ENCODE measurements around the gene AGMO. TPM values are rescaled to one million over a fixed set of nuclear protein-coding genes. Genes with fewer than 3 reads are reported as not detected.

Gene AGMO
- total RNA-seq, 1 donor from 2014 or later: 0.60 TPM

DNA sequence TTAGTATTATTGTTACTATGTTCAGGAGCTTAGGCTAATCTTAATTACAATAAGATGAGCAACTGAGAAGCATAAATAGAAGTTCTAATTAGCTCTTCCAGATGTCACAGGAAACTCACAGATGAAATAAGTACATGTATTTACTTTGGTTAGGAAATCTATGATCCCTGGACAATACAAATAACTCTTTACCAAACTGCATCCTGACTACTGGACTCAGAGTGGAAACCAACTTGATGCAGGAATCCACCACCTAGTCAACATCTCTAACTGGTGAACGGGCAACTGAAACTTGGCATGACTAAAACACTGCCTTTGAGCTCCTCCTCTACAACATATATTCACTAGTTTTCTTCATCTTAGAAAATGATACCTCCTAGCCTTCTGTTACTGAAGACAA is 193.2 kb downstream of the AGMO start:
- Mint-ChIP-seq H3K9me3 (ENCODE audit: low read depth) (no peaks in the 10 kb centered on the region), H3K4me3 (ENCODE audit: unreplicated experiment) (no peak overlapping the region), H3K4me1 (ENCODE audit: low read depth) (no peaks in the 10 kb centered on the region), H3K36me3 (ENCODE audit: low read depth) (no peaks in the 10 kb centered on the region), H3K27me3 (ENCODE audit: low read depth) (no peaks in the 10 kb centered on the region), H3K27ac (ENCODE audit: unreplicated experiment) (no peak overlapping the region)
- no peak for DNase-seq (ENCODE audit: low spot score)
- TF ChIP-seq, protein P1, sequence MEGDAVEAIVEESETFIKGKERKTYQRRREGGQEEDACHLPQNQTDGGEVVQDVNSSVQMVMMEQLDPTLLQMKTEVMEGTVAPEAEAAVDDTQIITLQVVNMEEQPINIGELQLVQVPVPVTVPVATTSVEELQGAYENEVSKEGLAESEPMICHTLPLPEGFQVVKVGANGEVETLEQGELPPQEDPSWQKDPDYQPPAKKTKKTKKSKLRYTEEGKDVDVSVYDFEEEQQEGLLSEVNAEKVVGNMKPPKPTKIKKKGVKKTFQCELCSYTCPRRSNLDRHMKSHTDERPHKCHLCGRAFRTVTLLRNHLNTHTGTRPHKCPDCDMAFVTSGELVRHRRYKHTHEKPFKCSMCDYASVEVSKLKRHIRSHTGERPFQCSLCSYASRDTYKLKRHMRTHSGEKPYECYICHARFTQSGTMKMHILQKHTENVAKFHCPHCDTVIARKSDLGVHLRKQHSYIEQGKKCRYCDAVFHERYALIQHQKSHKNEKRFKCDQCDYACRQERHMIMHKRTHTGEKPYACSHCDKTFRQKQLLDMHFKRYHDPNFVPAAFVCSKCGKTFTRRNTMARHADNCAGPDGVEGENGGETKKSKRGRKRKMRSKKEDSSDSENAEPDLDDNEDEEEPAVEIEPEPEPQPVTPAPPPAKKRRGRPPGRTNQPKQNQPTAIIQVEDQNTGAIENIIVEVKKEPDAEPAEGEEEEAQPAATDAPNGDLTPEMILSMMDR (IDR thresholded peaks at IDR 0.05): no peak

DNA sequence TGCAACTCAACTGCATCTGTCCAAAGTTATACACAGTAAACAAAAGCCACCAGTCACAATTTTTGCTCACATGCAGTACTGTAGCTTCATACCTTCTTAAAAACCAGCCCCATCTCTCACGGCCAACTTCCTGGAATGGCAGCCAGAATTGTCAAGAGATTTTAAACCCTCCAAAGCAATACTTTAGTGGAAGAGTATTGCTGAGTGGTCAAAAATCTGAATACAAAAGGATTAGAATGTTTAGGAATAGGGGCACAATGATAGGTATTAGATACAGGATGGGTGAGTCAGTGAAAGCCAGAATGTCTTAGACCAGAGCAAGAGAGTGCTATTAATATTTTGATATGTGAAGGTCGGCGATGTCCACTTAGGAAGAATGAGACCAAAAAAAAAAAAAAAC is 193.9 kb downstream of the AGMO start:
- no peak for DNase-seq (ENCODE audit: low spot score)
- TF ChIP-seq, protein P1 (IDR thresholded peaks at IDR 0.05): no peak
- H3K36me3 Mint-ChIP-seq (ENCODE audit: low read depth): no peaks in the 10 kb centered on the region
- H3K4me3 Mint-ChIP-seq (ENCODE audit: unreplicated experiment): no peak overlapping the region
- H3K9me3 Mint-ChIP-seq (ENCODE audit: low read depth): no peaks in the 10 kb centered on the region
- no peaks in the 10 kb centered on the region for H3K27me3 Mint-ChIP-seq (ENCODE audit: low read depth)
- no peaks in the 10 kb centered on the region for H3K4me1 Mint-ChIP-seq (ENCODE audit: low read depth)
- no peak overlapping the region for H3K27ac Mint-ChIP-seq (ENCODE audit: unreplicated experiment)

DNA sequence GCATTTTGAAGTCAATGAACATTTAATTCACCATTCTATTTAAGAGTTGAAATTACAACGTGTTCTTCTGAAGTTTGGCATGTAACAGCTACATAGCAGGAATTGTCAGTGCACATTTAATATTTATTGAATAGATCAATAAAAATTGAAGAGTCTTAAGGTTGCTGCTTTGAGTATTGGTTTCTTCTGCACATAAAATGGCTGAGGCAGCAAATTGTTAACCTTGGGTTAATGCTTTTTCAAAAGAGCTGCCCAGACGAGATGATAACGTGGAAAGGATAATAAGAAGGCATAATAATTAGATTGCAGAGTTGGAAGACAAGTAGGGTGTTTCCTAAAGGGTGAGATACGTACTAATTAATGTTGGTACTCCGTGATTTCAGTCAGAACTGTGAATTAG is 203.7 kb downstream of the AGMO start:
- no peak overlapping the region for H3K4me3 Mint-ChIP-seq (ENCODE audit: unreplicated experiment)
- H3K27me3 Mint-ChIP-seq (ENCODE audit: low read depth): no peaks in the 10 kb centered on the region
- no peaks in the 10 kb centered on the region for H3K36me3 Mint-ChIP-seq (ENCODE audit: low read depth)
- TF ChIP-seq, protein P1 (IDR thresholded peaks at IDR 0.05): no peak
- H3K9me3 Mint-ChIP-seq (ENCODE audit: low read depth): no peaks in the 10 kb centered on the region
- no peak for DNase-seq (ENCODE audit: low spot score)
- no peak overlapping the region for H3K27ac Mint-ChIP-seq (ENCODE audit: unreplicated experiment)
- no peaks in the 10 kb centered on the region for H3K4me1 Mint-ChIP-seq (ENCODE audit: low read depth)

DNA sequence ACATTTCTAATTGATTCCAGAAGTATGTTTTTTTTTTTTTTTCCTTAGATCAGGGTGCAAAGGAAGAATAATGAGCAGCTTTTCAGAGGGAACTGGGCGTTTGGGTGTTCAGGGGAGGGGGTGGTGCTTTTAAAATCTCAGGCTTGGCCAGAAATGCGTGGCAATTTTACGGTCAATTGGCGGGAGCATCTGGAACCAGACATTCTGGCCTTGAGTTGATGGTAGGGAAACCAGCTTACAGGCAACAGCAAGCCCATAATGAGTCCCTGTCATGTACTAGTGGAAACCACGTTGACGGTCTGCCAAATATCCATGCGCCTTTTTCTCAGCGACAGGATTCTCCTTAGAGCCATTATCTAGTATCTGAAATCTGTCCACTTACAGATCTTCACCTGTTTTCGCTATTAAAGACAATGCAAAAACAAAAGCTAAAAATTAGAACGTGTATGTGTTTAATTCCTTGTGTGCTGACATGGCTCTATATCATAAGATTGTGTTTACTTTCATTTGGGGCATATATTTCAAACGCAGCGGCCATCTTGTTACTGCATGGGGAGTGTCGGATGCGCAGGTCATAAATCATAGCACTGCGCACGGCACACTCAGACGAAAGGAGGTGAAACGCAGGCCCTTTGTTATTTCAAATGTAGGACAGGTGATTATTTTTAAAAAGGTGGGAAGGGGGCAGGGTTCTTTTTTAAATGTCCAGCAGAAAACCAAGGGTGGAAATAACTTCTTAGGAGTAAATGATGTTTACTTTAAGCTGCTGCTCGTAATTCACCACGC is 209.2 kb downstream of the AGMO start:
- no peaks in the 10 kb centered on the region for H3K27me3 Mint-ChIP-seq (ENCODE audit: low read depth)
- H3K4me3 Mint-ChIP-seq (ENCODE audit: unreplicated experiment): no peak overlapping the region
- no peaks in the 10 kb centered on the region for H3K36me3 Mint-ChIP-seq (ENCODE audit: low read depth)
- no peak for DNase-seq (ENCODE audit: low spot score)
- no peak overlapping the region for H3K27ac Mint-ChIP-seq (ENCODE audit: unreplicated experiment)
- H3K4me1 Mint-ChIP-seq (ENCODE audit: low read depth): peaks cover 3% of the 10 kb centered on the region
- TF ChIP-seq, protein P1 (IDR thresholded peaks at IDR 0.05): no peak
- H3K9me3 Mint-ChIP-seq (ENCODE audit: low read depth): no peaks in the 10 kb centered on the region

DNA sequence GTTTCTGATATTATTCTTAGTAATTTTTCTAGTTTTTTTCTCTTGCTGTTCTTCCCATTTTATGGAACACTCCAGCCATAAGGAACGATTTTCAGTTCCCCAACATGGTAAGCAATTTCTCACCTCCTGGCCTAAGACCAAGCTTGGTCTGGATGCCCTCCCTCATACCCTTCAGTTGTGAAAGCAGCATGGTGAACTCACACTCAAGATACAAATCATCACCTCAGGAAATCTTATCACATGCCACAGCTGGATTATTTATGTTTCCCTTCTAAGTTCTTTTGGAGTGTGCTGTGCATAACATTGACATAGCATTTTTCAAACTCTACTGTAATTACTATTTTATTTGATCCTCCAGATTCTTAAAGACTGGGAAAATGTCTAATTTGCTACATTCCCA is 216.6 kb downstream of the AGMO start:
- Mint-ChIP-seq H3K27me3 (ENCODE audit: low read depth) (no peaks in the 10 kb centered on the region), H3K4me3 (ENCODE audit: unreplicated experiment) (no peak overlapping the region)

More for the DNA sequence above, 216.6 kb downstream of the AGMO start:
- Mint-ChIP-seq H3K9me3 (ENCODE audit: low read depth) (peaks cover 9% of the 10 kb centered on the region), H3K4me1 (ENCODE audit: low read depth) (peaks cover 4% of the 10 kb centered on the region), H3K36me3 (ENCODE audit: low read depth) (no peaks in the 10 kb centered on the region), H3K27ac (ENCODE audit: unreplicated experiment) (no peak overlapping the region)
- TF ChIP-seq, protein P1 (IDR thresholded peaks at IDR 0.05): no peak
- DNase-seq (ENCODE audit: low spot score): no peak

Measured in chondrocyte (in vitro differentiated cells).